ENCODE measurements around the gene TTC1. TPM values are rescaled to one million over a fixed set of nuclear protein-coding genes. Genes with fewer than 3 reads are reported as not detected.

The TTC1 gene
- total RNA-seq, 3 donors from 2014 or later, result 36.3 to 45.2 (median 41.0) TPM

GRCh38 chr5:160040471-160040835 lies 31.5 kb downstream of the TTC1 start:
- Histone ChIP-seq H3K27ac (no peak overlapping the region), H3K36me3 (peaks cover 4% of the 10 kb centered on the region), H3K4me1 (no peaks in the 10 kb centered on the region), H3K4me3 (no peak overlapping the region), H3K27me3 (no peaks in the 10 kb centered on the region), H3K9me3 (no peaks in the 10 kb centered on the region)
- intact Hi-C loops (cut with DNase I; ENCODE audit: low total_unique reads), result no loop called here
- DNase-seq (ENCODE audit: low spot score in 2 of 2), result no peak
- no peak for TF ChIP-seq CTCF (IDR thresholded peaks at IDR 0.05)
- no peak for TF ChIP-seq POLR2A (IDR thresholded peaks at IDR 0.05)
- TF ChIP-seq POLR2AphosphoS5 (IDR thresholded peaks at IDR 0.05), result no peak

GRCh38 chr5:160042671-160043070 lies 33.7 kb downstream of the TTC1 start:
- intact Hi-C loops (cut with DNase I; ENCODE audit: low total_unique reads), result no loop called here

GRCh38 chr5:160044391-160044804 lies 35.5 kb downstream of the TTC1 start:
- no peaks in the 10 kb centered on the region for H3K4me1 ChIP-seq
- no peak overlapping the region for H3K4me3 ChIP-seq
- no peaks in the 10 kb centered on the region for H3K27me3 ChIP-seq
- no peak for DNase-seq (ENCODE audit: low spot score in 2 of 2)
- TF ChIP-seq POLR2A (IDR thresholded peaks at IDR 0.05) (no peak), POLR2AphosphoS5 (IDR thresholded peaks at IDR 0.05) (no peak), CTCF (IDR thresholded peaks at IDR 0.05) (no peak)
- no peaks in the 10 kb centered on the region for H3K9me3 ChIP-seq
- H3K36me3 ChIP-seq, result no peaks in the 10 kb centered on the region
- no peak overlapping the region for H3K27ac ChIP-seq
- intact Hi-C loops (cut with DNase I; ENCODE audit: low total_unique reads), result no loop called here

More at GRCh38 chr5:160042671-160043070, 33.7 kb downstream of the TTC1 start:
- H3K4me1 ChIP-seq, result no peaks in the 10 kb centered on the region
- H3K9me3 ChIP-seq, result no peaks in the 10 kb centered on the region
- no peaks in the 10 kb centered on the region for H3K36me3 ChIP-seq
- H3K27me3 ChIP-seq, result no peaks in the 10 kb centered on the region
- no peak overlapping the region for H3K4me3 ChIP-seq
- TF ChIP-seq POLR2AphosphoS5 (IDR thresholded peaks at IDR 0.05) (no peak), POLR2A (IDR thresholded peaks at IDR 0.05) (no peak), CTCF (IDR thresholded peaks at IDR 0.05) (no peak)
- DNase-seq (ENCODE audit: low spot score in 2 of 2), result no peak
- no peak overlapping the region for H3K27ac ChIP-seq

- H3K36me3 ChIP-seq, result no peaks in the 10 kb centered on the region
- H3K4me3 ChIP-seq, result no peak overlapping the region
- intact Hi-C loops (cut with DNase I; ENCODE audit: low total_unique reads), result no loop called here
- no peak overlapping the region for H3K27ac ChIP-seq
- no peak for TF ChIP-seq CTCF (IDR thresholded peaks at IDR 0.05)
- no peak for TF ChIP-seq POLR2AphosphoS5 (IDR thresholded peaks at IDR 0.05)
- no peak for TF ChIP-seq POLR2A (IDR thresholded peaks at IDR 0.05)
- no peak for DNase-seq (ENCODE audit: low spot score in 2 of 2)
- no peaks in the 10 kb centered on the region for H3K9me3 ChIP-seq
- H3K27me3 ChIP-seq, result no peaks in the 10 kb centered on the region
- no peaks in the 10 kb centered on the region for H3K4me1 ChIP-seq
Measured at GRCh38 chr5:160044967-160045366, 36.0 kb downstream of the TTC1 start.

- no peaks in the 10 kb centered on the region for H3K27me3 ChIP-seq
- H3K36me3 ChIP-seq, result no peaks in the 10 kb centered on the region
- H3K4me3 ChIP-seq, result no peak overlapping the region
- no peak for DNase-seq (ENCODE audit: low spot score in 2 of 2)
- no peaks in the 10 kb centered on the region for H3K4me1 ChIP-seq
- TF ChIP-seq POLR2A (IDR thresholded peaks at IDR 0.05) (no peak), POLR2AphosphoS5 (IDR thresholded peaks at IDR 0.05) (no peak), CTCF (IDR thresholded peaks at IDR 0.05) (no peak)
- intact Hi-C loops (cut with DNase I; ENCODE audit: low total_unique reads), result no loop called here
- no peaks in the 10 kb centered on the region for H3K9me3 ChIP-seq
- H3K27ac ChIP-seq, result no peak overlapping the region
Measured at GRCh38 chr5:160047423-160047822, 38.5 kb downstream of the TTC1 start.
